T-cell (primary cell): ENCODE data around the gene EDIL3. TPM values are rescaled to one million over a fixed set of nuclear protein-coding genes. Genes with fewer than 3 reads are reported as not detected.

Experiments
- ATAC-seq, 4 experiments: fragments of 200-7000 bp in 3 of 4; fragments of 150-1000 bp in 1 of 4; cut with Tn5 transposase; replicated peaks in 1 of 4; 1 replicate in 3 of 4; 2 replicates in 1 of 4; pipeline ENCODE4 v1.10.0; 2021; ENCODE audit warnings: moderate library complexity in 3 of 4, mild to moderate bottlenecking in 2 of 4, moderate number of reproducible peaks in 1 of 4
- CTCF ChIA-PET, 2 donors: fragments of 300-600 bp; sonication (Branson Sonifier 250); formaldehyde crosslinking; loops; one replicate each; lab custom pipeline; 2022; ENCODE audit warnings: antibody characterized with exemption in 2 of 2; lab: Charles Lee
- POLR2A ChIA-PET, 2 donors: fragments of 300-600 bp; sonication (Branson Sonifier 250); formaldehyde crosslinking; loops; one replicate each; lab custom pipeline; 2022; ENCODE audit warnings: antibody characterized with exemption in 2 of 2; lab: Charles Lee
- DNase-seq, 35 experiments: peaks; one replicate each; pipeline versions ENCODE4 v3.0.0 to v3.0.0-alpha.2; 2013 to 2023
- H3K27ac ChIP-seq: one replicate; pipeline ENCODE4 v1.5.1; 2013; ENCODE audit warnings: low read length
- H3K27me3 ChIP-seq, 2 experiments: replicated peaks in 1 of 2; 1 replicate in 1 of 2; 2 replicates in 1 of 2; pipeline versions ENCODE4 v1.6.1 to v1.7.0; 2013; ENCODE audit warnings: low read length in 1 of 2, mixed read lengths in 1 of 2; ENCODE audit not compliant: control insufficient read depth in 2 of 2, insufficient read depth in 2 of 2; ENCODE audit errors: extremely low read depth in 1 of 2
- H3K36me3 ChIP-seq, 2 donors: 1 replicate in 1 of 2; 2 replicates in 1 of 2; pipeline versions ENCODE4 v1.6.1 to v1.7.0; 2013; ENCODE audit warnings: low read length in 1 of 2; ENCODE audit not compliant: control insufficient read depth in 2 of 2, insufficient read depth in 1 of 2; ENCODE audit errors: extremely low read depth in 1 of 2
- H3K4me1 ChIP-seq, 2 experiments: 1 replicate in 1 of 2; 2 replicates in 1 of 2; pipeline versions ENCODE4 v1.6.1 to v1.7.0; 2013; ENCODE audit warnings: low read length in 2 of 2, mixed read lengths in 1 of 2; ENCODE audit not compliant: insufficient read depth in 2 of 2, control insufficient read depth in 1 of 2; ENCODE audit errors: extremely low read depth in 1 of 2
- H3K4me3 ChIP-seq, 2 donors: 1 replicate in 1 of 2; 2 replicates in 1 of 2; pipeline versions ENCODE4 v1.5.1 to v1.7.0; 2013; ENCODE audit warnings: mild to moderate bottlenecking in 2 of 2, low read length in 1 of 2, moderate library complexity in 1 of 2; ENCODE audit not compliant: control insufficient read depth in 1 of 2; ENCODE audit errors: extremely low read depth in 1 of 2
- H3K9me3 ChIP-seq: 2 replicates; pipeline ENCODE4 v1.7.0; 2013
- H3K27ac Mint-ChIP-seq, 2 donors: one replicate each; pipeline ENCODE4 v1.8.0; 2020 to 2021; ENCODE audit warnings: mild to moderate bottlenecking in 2 of 2, mixed read lengths in 2 of 2
- H3K27me3 Mint-ChIP-seq, 2 donors: one replicate each; pipeline ENCODE4 v1.8.0; 2021 to 2022; ENCODE audit warnings: mixed read lengths in 2 of 2
- H3K36me3 Mint-ChIP-seq: one replicate; pipeline ENCODE4 v1.8.0; 2021; ENCODE audit warnings: mixed read lengths
- H3K4me1 Mint-ChIP-seq, 3 donors: one replicate each; pipeline ENCODE4 v1.8.0; 2020 to 2022; ENCODE audit warnings: mixed read lengths in 3 of 3, mild to moderate bottlenecking in 1 of 3
- H3K4me3 Mint-ChIP-seq, 3 donors: one replicate each; pipeline ENCODE4 v1.8.0; 2020 to 2022; ENCODE audit warnings: mild to moderate bottlenecking in 3 of 3, mixed read lengths in 3 of 3, moderate library complexity in 3 of 3
- H3K9me3 Mint-ChIP-seq, 3 donors: one replicate each; pipeline ENCODE4 v1.8.0; 2020 to 2022; ENCODE audit warnings: mixed read lengths in 3 of 3
- WGBS: methylation state at CpG from one replicate; pipeline ENCODE4 v1.1.5; 2013; ENCODE audit warnings: missing lambda C conversion rate; ENCODE audit not compliant: insufficient coverage; 5-methylcytosine and 5-hydroxymethylcytosine counted together
- total RNA-seq, 35 experiments: library from RNA in 6 of 35; stranded (reverse) in 6 of 35; fragments of 120-200 nt in 1 of 35; gene quantifications; one replicate each; pipeline versions ENCODE4 v1.2.1 to v1.2.4 and lab custom pipeline; 2013 to 2026

EDIL3 gene
- total RNA-seq, 5 donors from 2014 or later (not counting 1 experiment from before 2014, with no cell fraction given): 0.07 to 0.18 (median 0.16) TPM; not detected in 2

- Histone ChIP-seq H3K36me3 (no peaks in the 10 kb centered on the region), H3K9me3 (no peaks in the 10 kb centered on the region), H3K27ac (no peak overlapping the region), H3K27me3 (no peaks in the 10 kb centered on the region), H3K4me1 (no peaks in the 10 kb centered on the region), H3K4me3 (no peak overlapping the region)
- Mint-ChIP-seq H3K27ac (no peak overlapping the region), H3K4me3 (no peak overlapping the region), H3K9me3 (peaks cover 0 to 5% (median 0%) of the 10 kb centered on the region in 3 donors), H3K4me1 (no peaks in the 10 kb centered on the region), H3K27me3 (no peaks in the 10 kb centered on the region), H3K36me3 (no peaks in the 10 kb centered on the region)
- no peak for ATAC-seq
- ChIA-PET CTCF (no interaction called here), POLR2A (no interaction called here)
- DNase-seq: no peak
Measured at GRCh38 chr5:84072339-84072738, 312.3 kb downstream of the EDIL3 start.

GRCh38 chr5:84069608-84070179 lies 315.0 kb downstream of the EDIL3 start:
- no CpG with 5 or more reads among the region's 13 CpGs for WGBS
- no peaks in the 10 kb centered on the region for H3K27me3 ChIP-seq
- ChIA-PET POLR2A (no interaction called here), CTCF (no interaction called here)
- no peaks in the 10 kb centered on the region for H3K36me3 ChIP-seq
- Mint-ChIP-seq H3K36me3 (no peaks in the 10 kb centered on the region), H3K27ac (no peak overlapping the region), H3K4me3 (no peak overlapping the region), H3K27me3 (no peaks in the 10 kb centered on the region), H3K9me3 (peaks cover 0 to 5% (median 0%) of the 10 kb centered on the region in 3 donors), H3K4me1 (no peaks in the 10 kb centered on the region)
- H3K4me1 ChIP-seq: no peaks in the 10 kb centered on the region
- H3K9me3 ChIP-seq: no peaks in the 10 kb centered on the region
- no peak for ATAC-seq
- DNase-seq: no peak
- H3K4me3 ChIP-seq: no peak overlapping the region
- H3K27ac ChIP-seq: no peak overlapping the region

GRCh38 chr5:84063041-84063440 lies 321.6 kb downstream of the EDIL3 start:
- Histone ChIP-seq H3K9me3 (no peaks in the 10 kb centered on the region), H3K4me3 (no peak overlapping the region), H3K27ac (no peak overlapping the region), H3K4me1 (no peaks in the 10 kb centered on the region), H3K36me3 (no peaks in the 10 kb centered on the region), H3K27me3 (no peaks in the 10 kb centered on the region)
- Mint-ChIP-seq H3K27me3 (no peaks in the 10 kb centered on the region), H3K27ac (no peak overlapping the region), H3K9me3 (peaks cover 0 to 4% (median 0%) of the 10 kb centered on the region in 3 donors), H3K36me3 (no peaks in the 10 kb centered on the region), H3K4me1 (no peaks in the 10 kb centered on the region), H3K4me3 (no peak overlapping the region)
- ChIA-PET CTCF (no interaction called here), POLR2A (no interaction called here)
- ATAC-seq (no peak), DNase-seq (no peak)
- no CpG with 5 or more reads among the region's 1 CpG for WGBS

- no peak overlapping the region for H3K4me3 ChIP-seq
- POLR2A ChIA-PET: no interaction called here
- Mint-ChIP-seq H3K9me3 (peaks cover 0 to 4% (median 0%) of the 10 kb centered on the region in 3 donors), H3K27me3 (no peaks in the 10 kb centered on the region), H3K4me1 (no peaks in the 10 kb centered on the region), H3K4me3 (no peak overlapping the region), H3K36me3 (no peaks in the 10 kb centered on the region), H3K27ac (no peak overlapping the region)
- H3K4me1 ChIP-seq: no peaks in the 10 kb centered on the region
- WGBS: no CpG with 5 or more reads among the region's 2 CpGs
- ATAC-seq: no peak
- H3K27ac ChIP-seq: no peak overlapping the region
- no peaks in the 10 kb centered on the region for H3K36me3 ChIP-seq
- H3K27me3 ChIP-seq: no peaks in the 10 kb centered on the region
- DNase-seq: no peak
- H3K9me3 ChIP-seq: no peaks in the 10 kb centered on the region
- CTCF ChIA-PET: no interaction called here
Measured at GRCh38 chr5:84059672-84060071, 325.0 kb downstream of the EDIL3 start.

GRCh38 chr5:84058561-84058960 lies 326.1 kb downstream of the EDIL3 start:
- WGBS: no CpG with 5 or more reads among the region's 2 CpGs
- no peaks in the 10 kb centered on the region for H3K36me3 Mint-ChIP-seq

GRCh38 chr5:84057211-84057610 lies 327.5 kb downstream of the EDIL3 start:
- H3K4me3 ChIP-seq: no peak overlapping the region
- Mint-ChIP-seq H3K27me3 (no peaks in the 10 kb centered on the region), H3K4me3 (no peak overlapping the region), H3K27ac (no peak overlapping the region), H3K4me1 (no peaks in the 10 kb centered on the region), H3K9me3 (peaks cover 0 to 10% (median 6%) of the 10 kb centered on the region in 3 donors), H3K36me3 (no peaks in the 10 kb centered on the region)
- no CpG with 5 or more reads among the region's 2 CpGs for WGBS
- no peak overlapping the region for H3K27ac ChIP-seq
- no peaks in the 10 kb centered on the region for H3K36me3 ChIP-seq
- DNase-seq (no peak), ATAC-seq (no peak)
- ChIA-PET POLR2A (no interaction called here), CTCF (no interaction called here)
- no peaks in the 10 kb centered on the region for H3K9me3 ChIP-seq
- H3K27me3 ChIP-seq: no peaks in the 10 kb centered on the region
- no peaks in the 10 kb centered on the region for H3K4me1 ChIP-seq

More at GRCh38 chr5:84058561-84058960, 326.1 kb downstream of the EDIL3 start:
- peaks cover 0 to 4% (median 0%) of the 10 kb centered on the region in 3 donors for H3K9me3 Mint-ChIP-seq
- ATAC-seq (no peak), DNase-seq (no peak)
- Histone ChIP-seq H3K36me3 (no peaks in the 10 kb centered on the region), H3K9me3 (no peaks in the 10 kb centered on the region), H3K4me3 (no peak overlapping the region), H3K27me3 (no peaks in the 10 kb centered on the region), H3K27ac (no peak overlapping the region), H3K4me1 (no peaks in the 10 kb centered on the region)
- CTCF ChIA-PET: no interaction called here
- POLR2A ChIA-PET: no interaction called here
- no peak overlapping the region for H3K4me3 Mint-ChIP-seq
- H3K27me3 Mint-ChIP-seq: no peaks in the 10 kb centered on the region
- H3K27ac Mint-ChIP-seq: no peak overlapping the region
- no peaks in the 10 kb centered on the region for H3K4me1 Mint-ChIP-seq

GRCh38 chr5:84045964-84046363 lies 338.7 kb downstream of the EDIL3 start:
- no peak overlapping the region for H3K27ac ChIP-seq
- H3K4me1 ChIP-seq: no peaks in the 10 kb centered on the region
- H3K4me1 Mint-ChIP-seq: no peaks in the 10 kb centered on the region
- H3K9me3 ChIP-seq: no peaks in the 10 kb centered on the region
- H3K36me3 Mint-ChIP-seq: no peaks in the 10 kb centered on the region
- H3K27me3 ChIP-seq: no peaks in the 10 kb centered on the region
- DNase-seq: no peak
- no peak overlapping the region for H3K27ac Mint-ChIP-seq
- H3K4me3 Mint-ChIP-seq: no peak overlapping the region
- no peak for ATAC-seq
- CTCF ChIA-PET: no interaction called here
- H3K36me3 ChIP-seq: no peaks in the 10 kb centered on the region
- H3K9me3 Mint-ChIP-seq: peaks cover 0 to 2% (median 0%) of the 10 kb centered on the region in 3 donors
- POLR2A ChIA-PET: no interaction called here
- 80% methylated on average over 1 of the region's 3 CpGs for WGBS
- no peak overlapping the region for H3K4me3 ChIP-seq
- no peaks in the 10 kb centered on the region for H3K27me3 Mint-ChIP-seq
